Stimulated activated CD8-positive, alpha-beta memory T cell treated with anti-CD3 and anti-CD28 coated beads, Interleukin-12 subunit alpha, Interleukin-12 subunit beta, amount 100 ng/mL, for 24 hours (primary cell): Measurements from ENCODE around the gene GPATCH8.
"Not testable (repeated sequence)": the region's sequence is repeated elsewhere in the genome, so short reads cannot be mapped to it uniquely, and the experiment has no call there.

ENCODE experiments used
- DNase-seq: peaks from one replicate; pipeline ENCODE4 v3.0.0-alpha.2; 2020; ENCODE audit errors: extremely low read depth

GPATCH8 gene

GRCh38 chr17:44397479-44398440 is 105.4 kb downstream of the GPATCH8 start:
- DNase-seq: no peak

GRCh38 chr17:44396946-44397345 is 106.3 kb downstream of the GPATCH8 start:
- DNase-seq: no peak

- no peak for DNase-seq
Measured at GRCh38 chr17:44394833-44395232, 108.4 kb downstream of the GPATCH8 start.

GRCh38 chr17:44394112-44394511 is 109.1 kb downstream of the GPATCH8 start:
- not testable (repeated sequence) for DNase-seq

GRCh38 chr17:44390250-44390870 is 112.8 kb downstream of the GPATCH8 start:
- DNase-seq: no peak

GRCh38 chr17:44389723-44390202 is 113.4 kb downstream of the GPATCH8 start:
- no peak for DNase-seq

- no peak for DNase-seq
Measured at GRCh38 chr17:44389281-44389680, 113.9 kb downstream of the GPATCH8 start, which contains the start of gene ITGA2B. TSS of gene ITGA2B (minus strand) at chr17:44389649. CDS start at chr17:44389473, 176 bp downstream.

- DNase-seq: no peak
Measured at GRCh38 chr17:44387804-44388203, 115.4 kb downstream of the GPATCH8 start.

- DNase-seq: no peak
Measured at GRCh38 chr17:44386182-44386525, 117.1 kb downstream of the GPATCH8 start.

- peak; percentile 56 for DNase-seq
Measured at GRCh38 chr17:44385287-44386181, 117.7 kb downstream of the GPATCH8 start.

GRCh38 chr17:44384823-44385286 is 118.4 kb downstream of the GPATCH8 start:
- no peak for DNase-seq

- no peak for DNase-seq
Measured at GRCh38 chr17:44384281-44384822, 118.9 kb downstream of the GPATCH8 start.

GRCh38 chr17:44383861-44384260 is 119.3 kb downstream of the GPATCH8 start:
- DNase-seq: no peak

- DNase-seq: no peak
Measured at GRCh38 chr17:44383363-44383762, 119.8 kb downstream of the GPATCH8 start.

- no peak for DNase-seq
Measured at GRCh38 chr17:44382917-44383316, 120.3 kb downstream of the GPATCH8 start.

- DNase-seq: no peak
Measured at GRCh38 chr17:44381810-44382305, 121.3 kb downstream of the GPATCH8 start.

GRCh38 chr17:44380767-44381166 is 122.4 kb downstream of the GPATCH8 start:
- DNase-seq: no peak

GRCh38 chr17:44379887-44380286 is 123.3 kb downstream of the GPATCH8 start:
- DNase-seq: no peak

GRCh38 chr17:44378171-44378705 is 125.0 kb downstream of the GPATCH8 start:
- DNase-seq: no peak

GRCh38 chr17:44376779-44377178 is 126.4 kb downstream of the GPATCH8 start:
- no peak for DNase-seq

- no peak for DNase-seq
Measured at GRCh38 chr17:44376124-44376523, 127.1 kb downstream of the GPATCH8 start.
